ENCODE measurements around the gene ADAM33. TPM values are rescaled to one million over a fixed set of nuclear protein-coding genes. Genes with fewer than 3 reads are reported as not detected.
A peak's percentile ranks its signal among the peaks of the same experiment; 100 is the strongest.

ADAM33 gene
- total RNA-seq, 1 experiment from 2014 or later, result not detected

GRCh38 chr20:3690413-3690812 is 8.6 kb upstream of the ADAM33 start:
- no peaks in the 10 kb centered on the region for H3K9me3 Mint-ChIP-seq (ENCODE audit: unreplicated experiment)
- no peak overlapping the region for H3K4me3 Mint-ChIP-seq (ENCODE audit: unreplicated experiment)
- no peak overlapping the region for H3K27ac Mint-ChIP-seq (ENCODE audit: low read depth, unreplicated experiment)
- ChIA-PET CTCF (interaction anchor here (0.6 to 4.2 kb wide), 2 partner anchors 20 to 303 kb away, joined by 3 to 22 read pairs; no protein-coding TSS in a partner anchor), POLR2A (no interaction called here)
- no peak for DNase-seq (ENCODE audit: unreplicated experiment)
- TF ChIP-seq, protein P1, sequence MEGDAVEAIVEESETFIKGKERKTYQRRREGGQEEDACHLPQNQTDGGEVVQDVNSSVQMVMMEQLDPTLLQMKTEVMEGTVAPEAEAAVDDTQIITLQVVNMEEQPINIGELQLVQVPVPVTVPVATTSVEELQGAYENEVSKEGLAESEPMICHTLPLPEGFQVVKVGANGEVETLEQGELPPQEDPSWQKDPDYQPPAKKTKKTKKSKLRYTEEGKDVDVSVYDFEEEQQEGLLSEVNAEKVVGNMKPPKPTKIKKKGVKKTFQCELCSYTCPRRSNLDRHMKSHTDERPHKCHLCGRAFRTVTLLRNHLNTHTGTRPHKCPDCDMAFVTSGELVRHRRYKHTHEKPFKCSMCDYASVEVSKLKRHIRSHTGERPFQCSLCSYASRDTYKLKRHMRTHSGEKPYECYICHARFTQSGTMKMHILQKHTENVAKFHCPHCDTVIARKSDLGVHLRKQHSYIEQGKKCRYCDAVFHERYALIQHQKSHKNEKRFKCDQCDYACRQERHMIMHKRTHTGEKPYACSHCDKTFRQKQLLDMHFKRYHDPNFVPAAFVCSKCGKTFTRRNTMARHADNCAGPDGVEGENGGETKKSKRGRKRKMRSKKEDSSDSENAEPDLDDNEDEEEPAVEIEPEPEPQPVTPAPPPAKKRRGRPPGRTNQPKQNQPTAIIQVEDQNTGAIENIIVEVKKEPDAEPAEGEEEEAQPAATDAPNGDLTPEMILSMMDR (IDR thresholded peaks at IDR 0.05; ENCODE audit: unreplicated experiment), result no peak
- no TSS peak for BruUV-seq (replicated peaks)
- intact Hi-C loops (cut with micrococcal nuclease), result no loop called here
- H3K36me3 Mint-ChIP-seq (ENCODE audit: insufficient read depth, unreplicated experiment), result no peaks in the 10 kb centered on the region
- H3K4me1 Mint-ChIP-seq (ENCODE audit: insufficient read depth, unreplicated experiment), result peaks cover 16% of the 10 kb centered on the region
- H3K27me3 Mint-ChIP-seq (ENCODE audit: insufficient read depth, unreplicated experiment), result no peaks in the 10 kb centered on the region

- POLR2A ChIA-PET, result interaction anchor here (0.7 kb wide), 1 partner anchor 290 kb away, joined by 4 read pairs; no protein-coding TSS in a partner anchor
- H3K4me3 Mint-ChIP-seq (ENCODE audit: unreplicated experiment), result no peak overlapping the region
- peaks cover 16% of the 10 kb centered on the region for H3K4me1 Mint-ChIP-seq (ENCODE audit: insufficient read depth, unreplicated experiment)
- CTCF ChIA-PET, result interaction anchor here (4.2 to 5.8 kb wide), 2 partner anchors 14 to 21 kb away, joined by 22 to 51 read pairs; no protein-coding TSS in a partner anchor
- H3K27ac Mint-ChIP-seq (ENCODE audit: low read depth, unreplicated experiment), result no peak overlapping the region
- H3K36me3 Mint-ChIP-seq (ENCODE audit: insufficient read depth, unreplicated experiment), result no peaks in the 10 kb centered on the region
- intact Hi-C loops (cut with micrococcal nuclease), result no loop called here
- BruUV-seq (replicated peaks), result no TSS peak
- no peaks in the 10 kb centered on the region for H3K27me3 Mint-ChIP-seq (ENCODE audit: insufficient read depth, unreplicated experiment)
- DNase-seq (ENCODE audit: unreplicated experiment), result no peak
- TF ChIP-seq, protein P1 (IDR thresholded peaks at IDR 0.05; ENCODE audit: unreplicated experiment), result no peak
- no peaks in the 10 kb centered on the region for H3K9me3 Mint-ChIP-seq (ENCODE audit: unreplicated experiment)
Observed at GRCh38 chr20:3689978-3690377, 8.2 kb upstream of the ADAM33 start.

DNA sequence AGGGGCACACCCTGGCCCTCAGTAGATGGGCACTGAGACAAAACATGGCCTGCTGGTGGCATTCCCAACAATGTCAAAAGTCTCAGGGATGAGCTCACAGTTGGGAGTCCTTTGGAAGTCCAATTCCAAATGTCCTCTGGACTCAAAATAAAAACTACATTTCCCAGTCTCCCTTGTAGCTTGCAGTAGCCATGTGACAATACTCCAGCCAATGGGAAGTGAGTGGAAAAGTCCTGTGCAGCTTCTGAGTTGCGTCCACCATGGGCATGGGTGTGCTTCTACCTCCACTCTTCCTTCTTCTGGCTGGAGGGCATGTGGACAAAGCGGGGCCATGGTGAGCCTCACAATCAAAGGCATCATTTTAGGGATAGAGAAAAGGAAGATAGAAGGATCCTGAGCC is 5.8 kb upstream of the ADAM33 start:
- POLR2A ChIA-PET, result interaction anchor here (0.7 to 1.6 kb wide), 7 partner anchors 10 to 325 kb away, joined by 3 to 6 read pairs (median 3); no protein-coding TSS in a partner anchor
- Mint-ChIP-seq H3K27me3 (ENCODE audit: insufficient read depth, unreplicated experiment) (no peaks in the 10 kb centered on the region), H3K27ac (ENCODE audit: low read depth, unreplicated experiment) (no peak overlapping the region), H3K36me3 (ENCODE audit: insufficient read depth, unreplicated experiment) (no peaks in the 10 kb centered on the region), H3K4me3 (ENCODE audit: unreplicated experiment) (no peak overlapping the region), H3K9me3 (ENCODE audit: unreplicated experiment) (no peaks in the 10 kb centered on the region), H3K4me1 (ENCODE audit: insufficient read depth, unreplicated experiment) (peaks cover 16% of the 10 kb centered on the region)
- TF ChIP-seq, protein P1 (IDR thresholded peaks at IDR 0.05; ENCODE audit: unreplicated experiment), result no peak
- BruUV-seq (replicated peaks), result no TSS peak
- CTCF ChIA-PET, result interaction anchor here (0.6 to 6.5 kb wide), 9 partner anchors 9 to 246 kb away, joined by 3 to 51 read pairs (median 5); no protein-coding TSS in a partner anchor
- intact Hi-C loops (cut with micrococcal nuclease), result no loop called here
- DNase-seq (ENCODE audit: unreplicated experiment), result peak; percentile 60

GRCh38 chr20:3686867-3687321 is 5.1 kb upstream of the ADAM33 start:
- Mint-ChIP-seq H3K9me3 (ENCODE audit: unreplicated experiment) (no peaks in the 10 kb centered on the region), H3K36me3 (ENCODE audit: insufficient read depth, unreplicated experiment) (no peaks in the 10 kb centered on the region), H3K27ac (ENCODE audit: low read depth, unreplicated experiment) (no peak overlapping the region), H3K27me3 (ENCODE audit: insufficient read depth, unreplicated experiment) (no peaks in the 10 kb centered on the region), H3K4me1 (ENCODE audit: insufficient read depth, unreplicated experiment) (peaks cover 16% of the 10 kb centered on the region), H3K4me3 (ENCODE audit: unreplicated experiment) (no peak overlapping the region)
- no TSS peak for BruUV-seq (replicated peaks)
- intact Hi-C loops (cut with micrococcal nuclease), result no loop called here
- DNase-seq (ENCODE audit: unreplicated experiment), result peak; percentile 94
- ChIA-PET CTCF (interaction anchor here (0.5 to 6.5 kb wide), 11 partner anchors 10 to 126 kb away, joined by 3 to 51 read pairs (median 4); no protein-coding TSS in a partner anchor), POLR2A (interaction anchor here (0.6 to 1.8 kb wide), 11 partner anchors 10 to 158 kb away, joined by 3 to 6 read pairs (median 3); no protein-coding TSS in a partner anchor)
- TF ChIP-seq, protein P1 (IDR thresholded peaks at IDR 0.05; ENCODE audit: unreplicated experiment), result no peak

Data from MCF 10A (cell line).